ENCODE measurements around the gene MTMR12. TPM values are rescaled to one million over a fixed set of nuclear protein-coding genes. Genes with fewer than 3 reads are reported as not detected.

The MTMR12 gene
- total RNA-seq, 1 experiment from 2014 or later: 42.7 TPM

GRCh38 chr5:32358611-32359010, 45.9 kb upstream of the MTMR12 start:
- no peak for DNase-seq (ENCODE audit: low spot score)
- no peak for ATAC-seq
- peaks cover 45% of the 10 kb centered on the region for H3K36me3 Mint-ChIP-seq
- H3K9me3 Mint-ChIP-seq: no peaks in the 10 kb centered on the region
- no peak for TF ChIP-seq NFATC4 (CRISPR knock-in tag; IDR thresholded peaks at IDR 0.05)
- no peak for TF ChIP-seq ATF3 (CRISPR knock-in tag; conservative IDR thresholded peaks at IDR 0.05)
- TF ChIP-seq TEAD1 (CRISPR knock-in tag; IDR thresholded peaks at IDR 0.05): no peak
- TF ChIP-seq KAT7 (CRISPR knock-in tag; IDR thresholded peaks at IDR 0.05; ENCODE audit: borderline replicate concordance): no peak
- no peak for TF ChIP-seq ZNF416 (CRISPR knock-in tag; IDR thresholded peaks at IDR 0.05)
- no peak for TF ChIP-seq PRRX2 (CRISPR knock-in tag; IDR thresholded peaks at IDR 0.05)
- TF ChIP-seq NR2C2 (CRISPR knock-in tag; IDR thresholded peaks at IDR 0.05): no peak
- TF ChIP-seq ZBTB21 (CRISPR knock-in tag; IDR thresholded peaks at IDR 0.05; ENCODE audit: borderline replicate concordance): no peak
- TF ChIP-seq, protein P1, sequence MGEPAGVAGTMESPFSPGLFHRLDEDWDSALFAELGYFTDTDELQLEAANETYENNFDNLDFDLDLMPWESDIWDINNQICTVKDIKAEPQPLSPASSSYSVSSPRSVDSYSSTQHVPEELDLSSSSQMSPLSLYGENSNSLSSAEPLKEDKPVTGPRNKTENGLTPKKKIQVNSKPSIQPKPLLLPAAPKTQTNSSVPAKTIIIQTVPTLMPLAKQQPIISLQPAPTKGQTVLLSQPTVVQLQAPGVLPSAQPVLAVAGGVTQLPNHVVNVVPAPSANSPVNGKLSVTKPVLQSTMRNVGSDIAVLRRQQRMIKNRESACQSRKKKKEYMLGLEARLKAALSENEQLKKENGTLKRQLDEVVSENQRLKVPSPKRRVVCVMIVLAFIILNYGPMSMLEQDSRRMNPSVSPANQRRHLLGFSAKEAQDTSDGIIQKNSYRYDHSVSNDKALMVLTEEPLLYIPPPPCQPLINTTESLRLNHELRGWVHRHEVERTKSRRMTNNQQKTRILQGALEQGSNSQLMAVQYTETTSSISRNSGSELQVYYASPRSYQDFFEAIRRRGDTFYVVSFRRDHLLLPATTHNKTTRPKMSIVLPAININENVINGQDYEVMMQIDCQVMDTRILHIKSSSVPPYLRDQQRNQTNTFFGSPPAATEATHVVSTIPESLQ (CRISPR knock-in tag; IDR thresholded peaks at IDR 0.05): no peak
- no peak for TF ChIP-seq ETV6 (CRISPR knock-in tag; IDR thresholded peaks at IDR 0.05)
- no peak for TF ChIP-seq AR (CRISPR knock-in tag; IDR thresholded peaks at IDR 0.05)
- no peak for TF ChIP-seq ZNF281 (CRISPR knock-in tag; IDR thresholded peaks at IDR 0.05)
- H3K4me1 Mint-ChIP-seq: peaks cover 24% of the 10 kb centered on the region
- ChIA-PET POLR2A (no interaction called here), CTCF (interaction anchor here (1.4 kb wide), 1 partner anchor 39 kb away, joined by 5 read pairs; no protein-coding TSS in a partner anchor)
- H3K27ac Mint-ChIP-seq: peak overlapping the region; percentile 63; the same call in 1 of the 2 replicates
- no peaks in the 10 kb centered on the region for H3K27me3 Mint-ChIP-seq (ENCODE audit: low read depth)
- H3K4me3 Mint-ChIP-seq: no peak overlapping the region

DNA sequence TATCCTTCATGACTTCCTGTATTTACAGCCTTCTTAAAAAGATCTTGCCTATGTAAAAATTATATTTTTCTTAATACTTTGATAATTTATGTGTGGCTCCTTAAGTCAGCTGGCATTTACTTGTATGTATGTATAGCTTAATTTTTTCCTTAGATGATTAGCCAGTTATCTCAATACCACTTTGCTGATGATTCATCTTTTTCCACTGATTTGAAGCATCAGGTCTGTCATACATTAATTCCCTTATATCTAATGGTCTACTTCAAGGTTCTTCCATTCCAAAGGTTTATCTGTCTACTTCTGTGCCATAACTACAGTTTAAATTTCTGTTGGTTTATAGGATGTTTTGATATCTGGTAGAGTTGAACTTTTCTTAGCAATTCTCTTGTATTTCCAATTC, 44.9 kb upstream of the MTMR12 start:
- no peak for ATAC-seq
- H3K4me3 Mint-ChIP-seq: no peak overlapping the region
- TF ChIP-seq, protein P2, sequence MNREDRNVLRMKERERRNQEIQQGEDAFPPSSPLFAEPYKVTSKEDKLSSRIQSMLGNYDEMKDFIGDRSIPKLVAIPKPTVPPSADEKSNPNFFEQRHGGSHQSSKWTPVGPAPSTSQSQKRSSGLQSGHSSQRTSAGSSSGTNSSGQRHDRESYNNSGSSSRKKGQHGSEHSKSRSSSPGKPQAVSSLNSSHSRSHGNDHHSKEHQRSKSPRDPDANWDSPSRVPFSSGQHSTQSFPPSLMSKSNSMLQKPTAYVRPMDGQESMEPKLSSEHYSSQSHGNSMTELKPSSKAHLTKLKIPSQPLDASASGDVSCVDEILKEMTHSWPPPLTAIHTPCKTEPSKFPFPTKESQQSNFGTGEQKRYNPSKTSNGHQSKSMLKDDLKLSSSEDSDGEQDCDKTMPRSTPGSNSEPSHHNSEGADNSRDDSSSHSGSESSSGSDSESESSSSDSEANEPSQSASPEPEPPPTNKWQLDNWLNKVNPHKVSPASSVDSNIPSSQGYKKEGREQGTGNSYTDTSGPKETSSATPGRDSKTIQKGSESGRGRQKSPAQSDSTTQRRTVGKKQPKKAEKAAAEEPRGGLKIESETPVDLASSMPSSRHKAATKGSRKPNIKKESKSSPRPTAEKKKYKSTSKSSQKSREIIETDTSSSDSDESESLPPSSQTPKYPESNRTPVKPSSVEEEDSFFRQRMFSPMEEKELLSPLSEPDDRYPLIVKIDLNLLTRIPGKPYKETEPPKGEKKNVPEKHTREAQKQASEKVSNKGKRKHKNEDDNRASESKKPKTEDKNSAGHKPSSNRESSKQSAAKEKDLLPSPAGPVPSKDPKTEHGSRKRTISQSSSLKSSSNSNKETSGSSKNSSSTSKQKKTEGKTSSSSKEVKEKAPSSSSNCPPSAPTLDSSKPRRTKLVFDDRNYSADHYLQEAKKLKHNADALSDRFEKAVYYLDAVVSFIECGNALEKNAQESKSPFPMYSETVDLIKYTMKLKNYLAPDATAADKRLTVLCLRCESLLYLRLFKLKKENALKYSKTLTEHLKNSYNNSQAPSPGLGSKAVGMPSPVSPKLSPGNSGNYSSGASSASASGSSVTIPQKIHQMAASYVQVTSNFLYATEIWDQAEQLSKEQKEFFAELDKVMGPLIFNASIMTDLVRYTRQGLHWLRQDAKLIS (CRISPR knock-in tag; IDR thresholded peaks at IDR 0.05; ENCODE audit: borderline replicate concordance): no peak
- TF ChIP-seq NR1H2 (CRISPR knock-in tag; IDR thresholded peaks at IDR 0.05) (no peak), GTF2I (CRISPR knock-in tag; conservative IDR thresholded peaks at IDR 0.05) (no peak), ZNF396 (CRISPR knock-in tag; IDR thresholded peaks at IDR 0.05; ENCODE audit: borderline replicate concordance) (no peak), MXD4 (CRISPR knock-in tag; IDR thresholded peaks at IDR 0.05; ENCODE audit: borderline replicate concordance) (no peak), FOXP1 (CRISPR knock-in tag; IDR thresholded peaks at IDR 0.05; ENCODE audit: borderline replicate concordance) (no peak)
- TF ChIP-seq, protein P3, sequence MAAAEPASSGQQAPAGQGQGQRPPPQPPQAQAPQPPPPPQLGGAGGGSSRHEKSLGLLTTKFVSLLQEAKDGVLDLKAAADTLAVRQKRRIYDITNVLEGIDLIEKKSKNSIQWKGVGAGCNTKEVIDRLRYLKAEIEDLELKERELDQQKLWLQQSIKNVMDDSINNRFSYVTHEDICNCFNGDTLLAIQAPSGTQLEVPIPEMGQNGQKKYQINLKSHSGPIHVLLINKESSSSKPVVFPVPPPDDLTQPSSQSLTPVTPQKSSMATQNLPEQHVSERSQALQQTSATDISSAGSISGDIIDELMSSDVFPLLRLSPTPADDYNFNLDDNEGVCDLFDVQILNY (CRISPR knock-in tag; IDR thresholded peaks at IDR 0.05): no peak
- TF ChIP-seq, protein P4, sequence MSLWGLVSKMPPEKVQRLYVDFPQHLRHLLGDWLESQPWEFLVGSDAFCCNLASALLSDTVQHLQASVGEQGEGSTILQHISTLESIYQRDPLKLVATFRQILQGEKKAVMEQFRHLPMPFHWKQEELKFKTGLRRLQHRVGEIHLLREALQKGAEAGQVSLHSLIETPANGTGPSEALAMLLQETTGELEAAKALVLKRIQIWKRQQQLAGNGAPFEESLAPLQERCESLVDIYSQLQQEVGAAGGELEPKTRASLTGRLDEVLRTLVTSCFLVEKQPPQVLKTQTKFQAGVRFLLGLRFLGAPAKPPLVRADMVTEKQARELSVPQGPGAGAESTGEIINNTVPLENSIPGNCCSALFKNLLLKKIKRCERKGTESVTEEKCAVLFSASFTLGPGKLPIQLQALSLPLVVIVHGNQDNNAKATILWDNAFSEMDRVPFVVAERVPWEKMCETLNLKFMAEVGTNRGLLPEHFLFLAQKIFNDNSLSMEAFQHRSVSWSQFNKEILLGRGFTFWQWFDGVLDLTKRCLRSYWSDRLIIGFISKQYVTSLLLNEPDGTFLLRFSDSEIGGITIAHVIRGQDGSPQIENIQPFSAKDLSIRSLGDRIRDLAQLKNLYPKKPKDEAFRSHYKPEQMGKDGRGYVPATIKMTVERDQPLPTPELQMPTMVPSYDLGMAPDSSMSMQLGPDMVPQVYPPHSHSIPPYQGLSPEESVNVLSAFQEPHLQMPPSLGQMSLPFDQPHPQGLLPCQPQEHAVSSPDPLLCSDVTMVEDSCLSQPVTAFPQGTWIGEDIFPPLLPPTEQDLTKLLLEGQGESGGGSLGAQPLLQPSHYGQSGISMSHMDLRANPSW (CRISPR knock-in tag; conservative IDR thresholded peaks at IDR 0.05; ENCODE audit: low read depth): no peak

More for the DNA sequence above, 44.9 kb upstream of the MTMR12 start:
- H3K27me3 Mint-ChIP-seq (ENCODE audit: low read depth): no peaks in the 10 kb centered on the region
- no peak overlapping the region for H3K27ac Mint-ChIP-seq
- H3K36me3 Mint-ChIP-seq: peaks cover 39% of the 10 kb centered on the region
- H3K4me1 Mint-ChIP-seq: peaks cover 24% of the 10 kb centered on the region
- no peaks in the 10 kb centered on the region for H3K9me3 Mint-ChIP-seq
- ChIA-PET POLR2A (no interaction called here), CTCF (no interaction called here)
- DNase-seq (ENCODE audit: low spot score): no peak

All from WTC11 (cell line).